Left renal cortex interstitium (tissue), 4 donors: Measurements from ENCODE around the gene PKHD1. TPM values are rescaled to one million over a fixed set of nuclear protein-coding genes. Genes with fewer than 3 reads are reported as not detected.
"Not testable (repeated sequence)": the region's sequence is repeated elsewhere in the genome, so short reads cannot be mapped to it uniquely, and the experiment has no call there.

Source experiments
- DNase-seq, 4 donors: peaks; one replicate each; pipeline ENCODE4 v3.0.0-alpha.2; 2013; ENCODE audit warnings: low read depth in 4 of 4, low spot score in 2 of 4, missing footprints in 1 of 4
- polyA plus RNA-seq, 4 donors: library from polyadenylated mRNA; unstranded; fragments of 120-200 nt; gene quantifications; one replicate each; pipeline ENCODE4 v1.2.1, GENCODE V29; 2013; ENCODE audit not compliant: insufficient read length in 4 of 4

Gene PKHD1
- polyA plus RNA-seq, 4 donors, result 14.1 to 27.9 (median 23.7) TPM

- DNase-seq, result no peak
These were observed 153.3 kb downstream of the PKHD1 start for GRCh38 chr6:51934098-51934497.

GRCh38 chr6:51932956-51933355 lies 154.5 kb downstream of the PKHD1 start:
- DNase-seq, result no peak

- DNase-seq, result no peak
These were observed 156.8 kb downstream of the PKHD1 start for GRCh38 chr6:51930602-51931001.

GRCh38 chr6:51929934-51930574 lies 157.4 kb downstream of the PKHD1 start:
- DNase-seq, result no peak

GRCh38 chr6:51928320-51928719 lies 159.1 kb downstream of the PKHD1 start:
- DNase-seq, result no peak

GRCh38 chr6:51927450-51927849 lies 160.0 kb downstream of the PKHD1 start:
- DNase-seq, result no peak

- no peak for DNase-seq
These were observed 161.3 kb downstream of the PKHD1 start for GRCh38 chr6:51926125-51926524.

- DNase-seq, result not testable (repeated sequence)
These were observed 164.9 kb downstream of the PKHD1 start for GRCh38 chr6:51922479-51922878.

- DNase-seq, result not testable (repeated sequence)
These were observed 169.1 kb downstream of the PKHD1 start for GRCh38 chr6:51918347-51918746.

- DNase-seq, result no peak
These were observed 172.3 kb downstream of the PKHD1 start for GRCh38 chr6:51915098-51915497.

- DNase-seq, result no peak
These were observed 174.1 kb downstream of the PKHD1 start for GRCh38 chr6:51913265-51913664.

- no peak for DNase-seq
These were observed 176.6 kb downstream of the PKHD1 start for GRCh38 chr6:51910851-51911250.

- DNase-seq, result no peak
These were observed 179.2 kb downstream of the PKHD1 start for GRCh38 chr6:51908243-51908642.

GRCh38 chr6:51901766-51902764 lies 185.3 kb downstream of the PKHD1 start:
- DNase-seq, result no peak

- no peak for DNase-seq
These were observed 194.0 kb downstream of the PKHD1 start for GRCh38 chr6:51893366-51893765.

- no peak for DNase-seq
These were observed 194.7 kb downstream of the PKHD1 start for GRCh38 chr6:51892750-51893149.

- no peak for DNase-seq
These were observed 195.1 kb downstream of the PKHD1 start for GRCh38 chr6:51892339-51892738.

- DNase-seq, result no peak
These were observed 195.6 kb downstream of the PKHD1 start for GRCh38 chr6:51891784-51892183.

- DNase-seq, result no peak
These were observed 199.6 kb downstream of the PKHD1 start for GRCh38 chr6:51887859-51888258.

- DNase-seq, result no peak
These were observed 201.5 kb downstream of the PKHD1 start for GRCh38 chr6:51885957-51886356.

- no peak for DNase-seq
These were observed 218.6 kb downstream of the PKHD1 start for GRCh38 chr6:51868591-51869355.
